ENCODE data around the gene ROPN1L.

DNA sequence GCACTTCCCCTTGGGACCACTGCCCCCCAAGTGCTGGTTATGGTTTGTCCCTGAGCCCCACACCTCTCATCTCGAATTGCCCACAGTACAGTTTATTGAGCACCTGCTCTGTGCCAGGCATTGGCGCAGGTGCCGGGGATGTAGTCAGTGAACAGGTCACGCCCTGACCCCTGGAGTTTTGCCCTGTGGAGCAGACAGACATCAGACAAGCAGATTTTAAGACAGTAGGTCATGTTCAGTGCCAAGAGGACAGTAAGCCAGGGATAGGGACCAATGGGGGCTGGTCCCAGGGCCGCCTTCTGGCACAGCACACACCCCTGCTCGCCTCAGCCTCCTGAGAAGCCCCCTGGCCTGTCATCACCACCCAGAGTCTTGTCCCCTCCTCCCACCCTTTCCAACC lies 21.9 kb downstream of the ROPN1L start:
- no peak for TF ChIP-seq CTCF (conservative IDR thresholded peaks at IDR 0.05)
- no peak for TF ChIP-seq EZH2 (IDR thresholded peaks at IDR 0.05; ENCODE audit: low read depth)

Data from PC-9 (cell line).